Mucosa of gallbladder (tissue), 1 donor: ENCODE data around the gene PTPN12. TPM values are rescaled to one million over a fixed set of nuclear protein-coding genes. Genes with fewer than 3 reads are reported as not detected.
"Not testable (repeated sequence)": the region's sequence is repeated elsewhere in the genome, so short reads cannot be mapped to it uniquely, and the experiment has no call there.

Experiments
- DNase-seq: peaks from one replicate; pipeline ENCODE4 v3.0.0-alpha.2; 2020; ENCODE audit warnings: low spot score
- total RNA-seq: library from RNA; stranded (reverse); gene quantifications from one replicate; pipeline ENCODE4 v1.2.1, GENCODE V29; 2021
- donor health status: DM: no; HTN: no; CAD: no.

The PTPN12 gene
- total RNA-seq, 1 donor from 2014 or later: 50.4 TPM

DNA sequence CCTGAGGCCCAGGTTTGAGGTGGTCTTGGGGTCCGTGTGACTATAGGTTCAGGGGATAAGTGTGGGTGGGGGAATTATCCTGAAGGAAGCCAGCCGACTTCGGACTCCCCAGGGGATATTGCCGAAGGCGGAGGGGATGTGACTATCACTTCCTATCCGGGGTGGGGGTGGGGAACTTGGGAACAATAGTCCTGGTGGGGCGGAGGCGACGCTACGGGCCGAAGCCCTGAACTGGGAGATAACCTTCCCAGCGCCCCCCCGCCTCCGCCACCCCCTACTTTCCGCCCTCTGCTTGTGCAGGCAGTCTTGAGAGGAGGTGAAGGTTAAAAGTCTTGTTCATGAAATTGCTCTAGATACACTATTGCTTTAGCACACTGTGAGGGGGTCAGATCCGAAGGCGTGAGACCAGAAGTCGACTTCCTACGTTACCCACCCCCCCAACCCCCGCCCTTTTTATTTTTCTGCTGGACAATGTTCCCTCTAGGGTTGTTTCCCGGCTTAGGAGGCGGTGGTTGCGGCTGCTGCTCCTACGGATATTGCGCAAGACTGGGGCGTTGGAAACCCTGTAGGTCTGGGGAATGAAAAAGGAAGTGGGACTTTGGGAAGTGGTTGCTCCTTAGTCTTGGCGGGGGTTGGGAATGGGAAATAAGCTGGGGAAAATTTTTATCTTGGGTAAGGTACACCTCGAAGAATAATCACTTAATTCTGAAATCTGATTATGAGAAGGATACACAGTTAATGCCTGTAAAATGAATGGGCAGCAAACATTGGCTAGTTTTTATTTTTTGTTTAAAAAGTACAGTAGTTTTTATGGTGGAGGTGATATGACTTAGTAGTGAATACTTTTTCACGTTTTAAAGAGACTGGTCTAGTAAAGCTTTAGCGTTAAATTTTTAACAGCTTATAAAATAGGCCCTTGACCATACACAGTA is 1.5 kb downstream of the PTPN12 start:
- DNase-seq: peak; percentile 89

GRCh38 chr7:77540402-77540822 is 3.3 kb downstream of the PTPN12 start:
- no peak for DNase-seq

DNA sequence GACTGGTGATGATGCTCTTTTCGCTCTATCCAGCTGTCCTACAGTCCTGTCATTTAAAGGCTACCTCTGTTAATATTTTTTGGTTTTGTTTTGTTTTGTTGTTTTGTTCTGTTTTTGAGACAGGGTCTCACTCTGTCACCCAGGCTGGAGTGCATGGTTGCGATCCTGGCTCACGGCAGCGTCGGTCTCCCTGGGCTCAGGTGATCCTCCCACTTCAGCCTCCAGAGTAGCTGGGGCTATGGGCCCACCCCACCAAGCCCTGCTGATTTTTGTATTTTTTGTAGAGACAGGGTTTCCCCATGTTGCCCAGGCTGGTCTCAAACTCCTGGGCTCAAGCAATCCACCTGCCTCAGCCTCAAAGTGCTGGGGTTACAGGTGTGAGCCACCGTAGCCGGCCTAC is 3.9 kb downstream of the PTPN12 start:
- DNase-seq: not testable (repeated sequence)

DNA sequence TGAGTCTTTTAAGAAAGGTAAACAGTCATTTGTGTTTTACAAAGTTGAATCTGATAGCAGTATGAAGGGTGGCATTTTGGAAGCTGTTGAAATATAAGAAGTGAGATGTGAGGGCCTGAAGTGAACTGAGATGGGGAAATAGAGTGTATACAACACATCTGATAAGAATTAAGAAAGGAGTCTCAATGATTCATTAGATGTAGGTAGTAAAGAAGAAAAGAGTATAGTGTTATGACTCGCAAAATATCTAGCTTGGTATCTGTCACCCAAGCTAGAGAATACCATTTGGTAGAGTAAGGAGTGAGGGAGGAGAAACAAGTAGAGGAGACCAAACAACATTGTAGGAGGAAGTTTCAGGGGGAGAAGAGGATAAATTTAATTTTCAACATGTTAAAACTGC is 5.3 kb downstream of the PTPN12 start:
- DNase-seq: no peak

- DNase-seq: no peak
Observed at GRCh38 chr7:77542895-77543294, 5.8 kb downstream of the PTPN12 start.

- DNase-seq: no peak
Observed at GRCh38 chr7:77543910-77544309, 6.8 kb downstream of the PTPN12 start.

- no peak for DNase-seq
Observed at GRCh38 chr7:77544518-77544917, 7.4 kb downstream of the PTPN12 start.

GRCh38 chr7:77548206-77548605 is 11.1 kb downstream of the PTPN12 start:
- DNase-seq: no peak

DNA sequence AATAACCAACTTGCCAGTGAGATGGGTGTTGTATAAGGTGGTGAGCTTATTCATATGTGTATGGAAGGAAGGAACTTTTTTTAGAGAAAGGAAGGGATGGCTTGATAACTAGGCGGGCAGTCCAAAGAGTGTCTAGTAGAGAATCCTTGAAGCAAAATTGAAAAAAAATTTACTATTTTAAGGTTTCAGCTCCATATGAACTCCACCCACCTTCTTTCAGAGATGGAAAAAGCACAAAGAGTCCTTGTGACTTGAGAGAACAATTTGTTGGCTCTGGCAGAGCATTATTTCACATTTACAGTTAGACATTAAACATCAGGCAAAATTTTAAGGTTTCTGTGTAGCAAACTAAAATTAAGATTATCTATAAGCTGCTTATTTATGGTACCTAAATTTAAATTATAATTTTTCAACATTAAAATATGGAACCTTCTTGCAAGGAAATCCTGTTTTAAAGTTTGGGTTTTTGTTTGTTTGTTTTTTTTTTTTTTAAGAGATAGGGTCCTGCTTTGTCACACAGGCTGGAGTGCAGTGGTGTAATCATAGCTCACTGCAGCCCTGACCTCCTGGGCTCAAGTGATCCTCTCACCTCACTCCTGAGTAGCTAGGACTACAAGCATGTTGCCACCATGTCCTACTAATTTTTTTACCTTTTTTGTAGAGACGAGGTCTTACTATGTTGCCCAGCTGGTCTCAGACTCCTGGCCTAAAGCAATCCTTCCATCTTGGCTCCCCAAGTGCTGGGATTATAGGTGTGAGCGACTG is 12.2 kb downstream of the PTPN12 start:
- DNase-seq: no peak

GRCh38 chr7:77550586-77550985 is 13.5 kb downstream of the PTPN12 start:
- no peak for DNase-seq

GRCh38 chr7:77553123-77553522 is 16.0 kb downstream of the PTPN12 start:
- DNase-seq: no peak

- DNase-seq: no peak
Observed at GRCh38 chr7:77558284-77558967, 21.3 kb downstream of the PTPN12 start.

- DNase-seq: no peak
Observed at GRCh38 chr7:77561352-77561751, 24.3 kb downstream of the PTPN12 start.

- DNase-seq: no peak
Observed at GRCh38 chr7:77563275-77563674, 26.2 kb downstream of the PTPN12 start.

DNA sequence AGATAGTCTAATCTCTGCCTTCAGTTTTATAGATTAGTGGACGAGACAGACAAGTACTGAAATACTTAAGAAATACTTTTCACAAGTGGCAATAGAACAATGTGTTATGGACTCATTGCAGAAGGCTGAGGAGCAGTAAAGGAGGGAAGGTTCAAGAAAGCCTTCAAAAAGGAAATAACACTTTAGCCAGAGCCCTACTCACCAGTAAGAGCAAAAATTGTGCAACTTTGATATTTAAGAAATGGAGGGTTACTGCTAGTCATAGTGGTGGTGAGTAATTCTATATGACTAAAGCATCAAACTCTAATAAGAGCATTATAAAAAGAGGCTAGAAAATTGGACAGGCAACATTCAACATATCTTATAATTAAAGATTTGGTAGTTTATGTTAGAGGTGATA is 28.8 kb downstream of the PTPN12 start:
- DNase-seq: no peak

- no peak for DNase-seq
Observed at GRCh38 chr7:77566421-77566820, 29.3 kb downstream of the PTPN12 start.

GRCh38 chr7:77569514-77570232 is 32.6 kb downstream of the PTPN12 start:
- DNase-seq: no peak

DNA sequence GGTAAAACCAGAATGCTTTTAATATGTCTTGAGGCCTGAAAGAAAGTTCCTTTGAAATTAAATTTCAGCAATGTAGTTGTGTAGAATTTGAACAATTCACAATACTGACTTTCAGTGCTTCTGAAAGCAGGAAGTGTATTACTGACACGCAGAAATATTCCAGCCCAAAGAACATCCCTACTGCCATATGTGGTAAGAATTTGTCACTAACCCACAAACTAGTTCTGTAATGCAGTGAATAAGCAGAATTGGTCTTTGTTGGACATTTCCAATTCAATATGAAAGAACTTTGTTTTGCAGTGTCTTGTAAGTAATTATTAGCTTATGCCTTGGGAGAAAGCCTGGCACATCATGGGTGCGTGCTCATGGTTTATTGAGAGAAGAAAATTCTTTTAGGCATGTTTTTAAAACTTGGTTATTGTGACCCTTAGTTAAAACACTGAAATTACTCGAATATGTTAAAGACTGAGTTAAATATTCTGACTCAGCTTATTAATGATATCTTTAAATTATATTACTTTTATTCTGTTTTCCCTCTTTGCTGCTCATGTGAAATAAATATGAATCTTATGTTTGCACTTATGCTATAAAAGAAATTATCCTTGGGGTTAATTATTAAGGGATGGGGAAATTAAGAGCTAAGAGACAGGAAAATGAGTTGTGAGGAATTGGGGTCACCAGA is 33.4 kb downstream of the PTPN12 start:
- no peak for DNase-seq

DNA sequence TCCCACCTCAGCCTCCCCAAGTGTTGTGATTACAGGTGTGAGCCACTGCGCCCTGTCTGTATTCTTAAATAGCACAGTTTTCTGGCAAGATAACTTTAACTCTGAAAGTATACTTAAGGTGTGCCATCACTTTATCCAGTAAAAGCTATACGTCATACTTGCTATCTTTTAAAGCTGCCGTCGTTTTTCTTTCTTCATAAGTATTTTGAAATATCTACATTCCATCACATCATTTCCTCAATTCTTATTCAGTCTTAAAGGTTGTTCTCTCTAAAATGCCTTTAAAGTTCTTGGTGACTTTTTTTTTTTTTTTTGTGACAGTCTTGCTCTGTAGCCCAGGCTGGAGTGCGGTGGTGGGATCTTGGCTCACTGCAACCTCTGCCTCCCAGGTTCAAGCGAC is 34.7 kb downstream of the PTPN12 start:
- no peak for DNase-seq

GRCh38 chr7:77575187-77575586 is 38.1 kb downstream of the PTPN12 start:
- DNase-seq: no peak

DNA sequence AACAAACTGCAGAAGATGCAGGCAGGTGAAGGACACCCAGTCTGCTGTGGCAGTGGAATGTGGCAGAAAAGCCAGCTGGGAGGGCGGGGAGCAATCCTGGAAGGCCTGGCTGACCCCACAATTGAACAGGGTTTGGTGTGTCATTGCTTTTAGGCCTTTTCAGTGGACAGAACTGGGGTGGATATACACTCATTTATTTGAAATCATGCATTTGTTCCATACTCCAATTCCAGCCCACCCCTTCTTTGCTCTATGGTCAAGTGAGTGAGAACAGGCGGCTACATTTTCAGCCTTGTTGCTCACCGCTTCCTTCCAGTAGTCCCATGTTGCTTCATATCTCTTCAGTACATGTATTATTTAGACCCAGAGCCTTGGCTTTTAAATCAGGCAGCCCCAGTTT is 39.8 kb downstream of the PTPN12 start:
- DNase-seq: no peak
